ENCODE results near the gene FAM120C. TPM values are rescaled to one million over a fixed set of nuclear protein-coding genes. Genes with fewer than 3 reads are reported as not detected.

FAM120C gene
- total RNA-seq, 1 experiment from 2014 or later: 6.1 TPM

DNA sequence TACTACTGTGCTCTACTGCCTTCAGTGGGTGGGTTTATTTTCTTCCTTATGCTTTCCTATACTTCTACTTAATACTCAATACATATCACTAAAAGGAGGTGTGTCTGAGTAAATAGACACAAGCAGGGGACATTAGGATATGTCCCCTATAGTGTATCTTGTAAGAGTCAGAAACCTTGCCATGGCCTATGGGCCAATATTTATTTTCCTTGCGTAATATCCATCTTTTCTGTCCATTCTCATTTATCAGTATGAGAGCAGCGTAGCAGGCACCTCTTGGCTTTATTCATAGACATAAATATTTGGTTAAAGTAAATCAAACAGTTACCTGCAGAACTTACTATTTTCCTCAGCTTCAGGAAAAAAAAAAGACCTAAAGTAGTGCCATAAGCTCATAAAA is 92.2 kb downstream of the FAM120C start:
- no TSS peak for BruUV-seq (replicated peaks)
- intact Hi-C loops (cut with micrococcal nuclease): no loop called here
- H2AFZ ChIP-seq (ENCODE audit: low read depth, low read length, poor library complexity, severe bottlenecking): no peak overlapping the region
- no peaks in the 10 kb centered on the region for H4K20me1 ChIP-seq (ENCODE audit: insufficient read depth)
- H3K79me2 ChIP-seq (ENCODE audit: insufficient read depth, low read length): no peaks in the 10 kb centered on the region
- DNase-seq (ENCODE audit: low read depth, low spot score) (no peak), ATAC-seq (no peak)
- H3K9me3 ChIP-seq (ENCODE audit: control insufficient read depth in 1 of 2, insufficient read depth in 1 of 2, low read depth in 1 of 2, low read length in 2 of 2): no peaks in the 10 kb centered on the region
- no peak overlapping the region for H3K9ac ChIP-seq (ENCODE audit: low read length)
- ChIA-PET CTCF (no interaction called here), POLR2A (no interaction called here), RAD21 (ENCODE audit: low non-redundant PET in 1 of 2, low total read pairs in 2 of 2, uncharacterized antibody in 2 of 2, unreplicated experiment in 2 of 2) (no interaction called here)
- H3K4me3 ChIP-seq (replicated peaks in 1 of 2; ENCODE audit: low read depth in 1 of 2, low read length in 2 of 2): no peak overlapping the region
- no peak for TF ChIP-seq RAD21 (IDR thresholded peaks at IDR 0.05; ENCODE audit: low read depth)
- TF ChIP-seq CBX3 (IDR thresholded peaks at IDR 0.05; ENCODE audit: low read depth): no peak
- no peak for TF ChIP-seq POLR2A (IDR thresholded peaks at IDR 0.05; ENCODE audit: borderline replicate concordance, extremely low read depth, insufficient read depth, insufficient read length)
- no peak for TF ChIP-seq POLR2AphosphoS5 (IDR thresholded peaks at IDR 0.05; ENCODE audit: low read depth, low read length)
- TF ChIP-seq YY1 (IDR thresholded peaks at IDR 0.05; ENCODE audit: extremely low read depth, insufficient replicate concordance, low read depth, low read length): no peak
- no peak for TF ChIP-seq CEBPB (IDR thresholded peaks at IDR 0.05; ENCODE audit: low read depth)
- TF ChIP-seq EZH2phosphoT487 (IDR thresholded peaks at IDR 0.05; ENCODE audit: borderline replicate concordance): no peak
- no peak for TF ChIP-seq TCF7L2 (IDR thresholded peaks at IDR 0.05; ENCODE audit: borderline replicate concordance, extremely low read depth, insufficient read depth, insufficient read length)
- no peak for TF ChIP-seq ATF3 (IDR thresholded peaks at IDR 0.05)
- TF ChIP-seq SIN3A (IDR thresholded peaks at IDR 0.05; ENCODE audit: low read depth): no peak
- no peaks in the 10 kb centered on the region for H3K4me1 ChIP-seq (ENCODE audit: control insufficient read depth in 1 of 2, insufficient read depth in 2 of 2, low read length in 2 of 2)
- H3K27ac ChIP-seq (ENCODE audit: low read depth, low read length): no peak overlapping the region
- H3K36me3 ChIP-seq (ENCODE audit: control insufficient read depth in 1 of 2, insufficient read depth in 2 of 2, low read length in 2 of 2): no peaks in the 10 kb centered on the region
- H3K9me2 ChIP-seq (ENCODE audit: insufficient read depth): no peaks in the 10 kb centered on the region
- H3K4me2 ChIP-seq (ENCODE audit: low read length): no peak overlapping the region
- no peaks in the 10 kb centered on the region for H3K27me3 ChIP-seq (ENCODE audit: insufficient read depth, low read length)

DNA sequence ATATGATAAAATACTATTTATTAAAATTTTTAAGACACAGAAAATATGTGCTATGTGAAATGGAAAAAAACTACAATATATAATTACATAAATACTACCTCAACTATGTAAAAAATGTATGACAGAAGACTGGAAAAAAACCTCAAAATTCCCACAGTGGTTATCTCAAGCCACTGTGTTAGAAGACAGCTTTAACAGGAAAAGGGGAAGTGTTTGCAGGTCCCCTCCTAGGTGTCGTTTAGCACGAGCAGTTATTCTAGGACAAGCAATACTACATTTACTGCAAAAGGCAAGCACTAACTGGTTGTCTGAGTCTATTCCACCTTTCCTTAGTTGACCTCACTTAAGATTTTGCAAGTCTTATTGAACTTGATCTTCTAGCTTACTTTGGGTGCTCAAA is 93.9 kb downstream of the FAM120C start:
- no peaks in the 10 kb centered on the region for H3K36me3 ChIP-seq (ENCODE audit: control insufficient read depth in 1 of 2, insufficient read depth in 2 of 2, low read length in 2 of 2)
- H4K20me1 ChIP-seq (ENCODE audit: insufficient read depth): no peaks in the 10 kb centered on the region
- no peak overlapping the region for H3K9ac ChIP-seq (ENCODE audit: low read length)
- DNase-seq (ENCODE audit: low read depth, low spot score) (no peak), ATAC-seq (no peak)
- H3K4me1 ChIP-seq (ENCODE audit: control insufficient read depth in 1 of 2, insufficient read depth in 2 of 2, low read length in 2 of 2): no peaks in the 10 kb centered on the region
- H3K4me2 ChIP-seq (ENCODE audit: low read length): no peak overlapping the region
- CTCF ChIA-PET: no interaction called here
- H3K9me2 ChIP-seq (ENCODE audit: insufficient read depth): no peaks in the 10 kb centered on the region
- POLR2A ChIA-PET: no interaction called here
- no peak overlapping the region for H2AFZ ChIP-seq (ENCODE audit: low read depth, low read length, poor library complexity, severe bottlenecking)
- H3K27ac ChIP-seq (ENCODE audit: low read depth, low read length): no peak overlapping the region
- intact Hi-C loops (cut with micrococcal nuclease): no loop called here
- no peak overlapping the region for H3K4me3 ChIP-seq (replicated peaks in 1 of 2; ENCODE audit: low read depth in 1 of 2, low read length in 2 of 2)
- no peaks in the 10 kb centered on the region for H3K79me2 ChIP-seq (ENCODE audit: insufficient read depth, low read length)
- no peaks in the 10 kb centered on the region for H3K9me3 ChIP-seq (ENCODE audit: control insufficient read depth in 1 of 2, insufficient read depth in 1 of 2, low read depth in 1 of 2, low read length in 2 of 2)
- no TSS peak for BruUV-seq (replicated peaks)
- RAD21 ChIA-PET (ENCODE audit: low non-redundant PET in 1 of 2, low total read pairs in 2 of 2, uncharacterized antibody in 2 of 2, unreplicated experiment in 2 of 2): no interaction called here
- no peaks in the 10 kb centered on the region for H3K27me3 ChIP-seq (ENCODE audit: insufficient read depth, low read length)
- TF ChIP-seq TCF7L2 (IDR thresholded peaks at IDR 0.05; ENCODE audit: borderline replicate concordance, extremely low read depth, insufficient read depth, insufficient read length) (no peak), YY1 (IDR thresholded peaks at IDR 0.05; ENCODE audit: extremely low read depth, insufficient replicate concordance, low read depth, low read length) (no peak), CEBPB (IDR thresholded peaks at IDR 0.05; ENCODE audit: low read depth) (no peak), EZH2 (IDR thresholded peaks at IDR 0.05) (no peak), SRF (IDR thresholded peaks at IDR 0.05; ENCODE audit: low read depth) (no peak), ZNF274 (IDR thresholded peaks at IDR 0.05; ENCODE audit: low read depth, low read length) (no peak), SIN3A (IDR thresholded peaks at IDR 0.05; ENCODE audit: low read depth) (no peak), REST (IDR thresholded peaks at IDR 0.05; ENCODE audit: low read depth) (no peak), FOSL1 (IDR thresholded peaks at IDR 0.05; ENCODE audit: low read depth) (no peak), EGR1 (IDR thresholded peaks at IDR 0.05; ENCODE audit: low read depth) (no peak), ATF3 (IDR thresholded peaks at IDR 0.05) (no peak), ZFX (IDR thresholded peaks at IDR 0.05) (no peak), JUND (IDR thresholded peaks at IDR 0.05) (no peak), RAD21 (IDR thresholded peaks at IDR 0.05; ENCODE audit: low read depth) (no peak), ELF1 (IDR thresholded peaks at IDR 0.05; ENCODE audit: borderline replicate concordance, low read depth) (no peak)
- TF ChIP-seq, protein P1, sequence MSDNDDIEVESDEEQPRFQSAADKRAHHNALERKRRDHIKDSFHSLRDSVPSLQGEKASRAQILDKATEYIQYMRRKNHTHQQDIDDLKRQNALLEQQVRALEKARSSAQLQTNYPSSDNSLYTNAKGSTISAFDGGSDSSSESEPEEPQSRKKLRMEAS (IDR thresholded peaks at IDR 0.05): no peak
